Endothelial cell of umbilical vein (primary cell): Measurements from ENCODE around the gene SULF2. TPM values are rescaled to one million over a fixed set of nuclear protein-coding genes. Genes with fewer than 3 reads are reported as not detected.

Source experiments
- BruUV-seq: library from RNA; stranded (reverse); fragments of 400-500 nt; replicated peaks from 2 replicates; lab custom pipeline; 2021; lab: Mats Ljungman, UMichigan
- CTCF ChIA-PET: fragments of 300-600, 350-600 bp; sonication (Branson Sonifier 250); formaldehyde crosslinking; loops from one replicate; lab custom pipeline; 2021; ENCODE audit warnings: antibody characterized with exemption, inconsistent platforms; lab: Charles Lee
- POLR2A ChIA-PET: fragments of 300-600, 350-600 bp; sonication (Branson Sonifier 250); formaldehyde crosslinking; loops from one replicate; lab custom pipeline; 2021; ENCODE audit warnings: antibody characterized with exemption, inconsistent platforms; lab: Charles Lee
- DNase-seq: peaks from one replicate; pipeline ENCODE4 v3.0.0-alpha.2; 2011; ENCODE audit warnings: low read depth, low spot score
- FAIRE-seq: peaks from 2 replicates; lab custom pipeline; 2011; peaks lifted over from hg19 to GRCh38; lab: Jason Lieb, UNC
- H2AFZ ChIP-seq: 2 replicates; pipeline ENCODE4 v1.6.0; 2012; ENCODE audit warnings: low read depth, low read length, control low read depth, inconsistent platforms
- H3K27ac ChIP-seq: 2 replicates; pipeline ENCODE4 v1.5.1; 2011; ENCODE audit warnings: low read depth, mild to moderate bottlenecking, control low read depth, low read length, moderate library complexity; ENCODE audit not compliant: insufficient read depth
- H3K27me3 ChIP-seq, 2 experiments: 2 replicates each; pipeline versions ENCODE4 v1.6.0 to v1.6.1; 2011; ENCODE audit warnings: low read length in 2 of 2, mixed read lengths in 1 of 2; ENCODE audit not compliant: control insufficient read depth in 2 of 2, insufficient read depth in 2 of 2
- H3K36me3 ChIP-seq, 2 experiments: 2 replicates in 1 of 2; 3 replicates in 1 of 2; pipeline ENCODE4 v1.5.1; 2011; ENCODE audit warnings: low read length in 2 of 2, mild to moderate bottlenecking in 1 of 2, moderate library complexity in 1 of 2; ENCODE audit not compliant: control insufficient read depth in 2 of 2, insufficient read depth in 2 of 2; ENCODE audit errors: extremely low read depth in 1 of 2
- H3K4me1 ChIP-seq: 3 replicates; pipeline ENCODE4 v1.5.1; 2011; ENCODE audit warnings: mild to moderate bottlenecking, low read length; ENCODE audit not compliant: control insufficient read depth, insufficient read depth; ENCODE audit errors: extremely low read depth
- H3K4me2 ChIP-seq: 2 replicates; pipeline ENCODE4 v1.6.1; 2011; ENCODE audit warnings: low read length, control low read depth, mixed read lengths; ENCODE audit not compliant: insufficient read depth
- H3K4me3 ChIP-seq, 3 experiments: fragments of 200-600 bp in 1 of 3; sonication (generic), shearing (Covaris generic) in 1 of 3; replicated peaks in 1 of 3; 2 replicates each; pipeline ENCODE4 v1.5.1; 2011 to 2016; ENCODE audit warnings: control low read depth in 3 of 3, low read length in 3 of 3, mild to moderate bottlenecking in 2 of 3, inconsistent platforms in 1 of 3, low read depth in 1 of 3, moderate library complexity in 1 of 3; ENCODE audit not compliant: insufficient read depth in 1 of 3
- H3K79me2 ChIP-seq: 2 replicates; pipeline ENCODE4 v1.6.0; 2012; ENCODE audit warnings: low read length, inconsistent platforms; ENCODE audit not compliant: control insufficient read depth, insufficient read depth
- H3K9ac ChIP-seq: replicated peaks from 2 replicates; pipeline ENCODE3; 2011; ENCODE audit warnings: low read length, control low read depth; ENCODE audit not compliant: insufficient read depth; ENCODE audit errors: extremely low read depth
- H3K9me1 ChIP-seq: replicated peaks from 3 replicates; pipeline ENCODE4 v1.6.0; 2011; ENCODE audit warnings: mild to moderate bottlenecking, low read length; ENCODE audit not compliant: control insufficient read depth, insufficient read depth; ENCODE audit errors: extremely low read depth
- H3K9me3 ChIP-seq: replicated peaks from 2 replicates; pipeline ENCODE4 v1.5.1; 2012; ENCODE audit warnings: low read length, inconsistent platforms; ENCODE audit not compliant: control insufficient read depth, insufficient read depth
- H4K20me1 ChIP-seq: replicated peaks from 2 replicates; pipeline ENCODE3; 2011; ENCODE audit warnings: mild to moderate bottlenecking, low read length; ENCODE audit not compliant: control insufficient read depth, insufficient read depth; ENCODE audit errors: extremely low read depth
- CTCF ChIP-seq, 2 donors: IDR thresholded peaks; 1 replicate in 1 of 2; 2 replicates in 1 of 2; pipeline ENCODE4 v1.5.1; 2011; ENCODE audit warnings: low read length in 2 of 2, mild to moderate bottlenecking in 2 of 2, moderate library complexity in 2 of 2, control low read depth in 1 of 2, inconsistent platforms in 1 of 2, low read depth in 1 of 2; ENCODE audit not compliant: insufficient read depth in 1 of 2; ENCODE audit errors: extremely low read depth in 1 of 2
- EZH2 ChIP-seq: IDR thresholded peaks from 2 replicates; pipeline ENCODE4 v1.6.1; 2012; ENCODE audit warnings: borderline replicate concordance, low read depth, mild to moderate bottlenecking, moderate library complexity, low read length, inconsistent platforms; ENCODE audit not compliant: severe bottlenecking
- GATA2 ChIP-seq: IDR thresholded peaks from 2 replicates; pipeline ENCODE4 v1.7.0; 2011; ENCODE audit warnings: low read depth, mild to moderate bottlenecking, moderate library complexity, mixed read lengths, low read length; ENCODE audit not compliant: insufficient read length, insufficient read depth
- JUN ChIP-seq: IDR thresholded peaks from 2 replicates; pipeline ENCODE4 v1.6.1; 2011; ENCODE audit warnings: borderline replicate concordance, low read depth; ENCODE audit not compliant: insufficient read length, insufficient read depth
- MYC ChIP-seq: IDR thresholded peaks from one replicate; pipeline ENCODE4 v1.6.1; 2011; ENCODE audit warnings: mild to moderate bottlenecking, low read depth, low read length
- POLR2AphosphoS5 ChIP-seq: IDR thresholded peaks from 2 replicates; pipeline ENCODE4 v1.6.1; 2012; ENCODE audit warnings: low read depth, mild to moderate bottlenecking, control low read depth, low read length, moderate library complexity; ENCODE audit not compliant: insufficient read depth
- dilution Hi-C: fragments of 300-500 bp; cut with MboI; formaldehyde crosslinking; loops from one replicate; pipeline ENCODE4 v1.15.0; 2019; ENCODE audit warnings: low sequenced_read_pairs; ENCODE audit not compliant: extremely low pct_ligation_motif_present
- intact Hi-C: fragments of 100-400 bp; cut with micrococcal nuclease; formaldehyde crosslinking; loops from one replicate; pipeline ENCODE4 v1.10.0; 2022
- polyA plus RNA-seq, 4 experiments: library from polyadenylated mRNA; depleted of rRNA in 3 of 4; stranded (reverse) in 3 of 4; unstranded in 1 of 4; fragments of >200 nt; gene quantifications; 2 replicates each; pipeline versions ENCODE4 v1.2.1 to v1.2.3, GENCODE V29; 2011 to 2012; ENCODE audit warnings: missing spikeins in 1 of 4
- total RNA-seq: library from RNA; stranded (reverse); gene quantifications from 2 replicates; pipeline ENCODE4 v1.2.3, GENCODE V29; 2021

The SULF2 gene
- total and polyA plus RNA-seq, 2 donors (not counting 3 experiments of a cell fraction or from before 2014, with no cell fraction given), result 58.5 to 160 TPM

GRCh38 chr20:47765271-47765670 is 20.0 kb downstream of the SULF2 start:
- no TSS peak for BruUV-seq
- Histone ChIP-seq H3K27ac (no peak overlapping the region), H3K27me3 (no peaks in the 10 kb centered on the region), H3K4me1 (peaks cover 13% of the 10 kb centered on the region), H2AFZ (no peak overlapping the region), H3K36me3 (no peaks in the 10 kb centered on the region), H3K4me3 (no peak overlapping the region), H3K79me2 (no peaks in the 10 kb centered on the region), H4K20me1 (no peaks in the 10 kb centered on the region), H3K9me3 (no peaks in the 10 kb centered on the region), H3K9me1 (no peaks in the 10 kb centered on the region), H3K9ac (no peak overlapping the region), H3K4me2 (no peak overlapping the region)
- FAIRE-seq, result no peak
- CTCF ChIA-PET, result no interaction called here
- dilution Hi-C loops (no loop called here), intact Hi-C loops (no loop called here)
- POLR2A ChIA-PET, result no interaction called here
- no peak for DNase-seq
- no peak for TF ChIP-seq CTCF (IDR thresholded peaks at IDR 0.05; ENCODE audit: extremely low read depth in 1 of 2, insufficient read depth in 1 of 2, low read depth in 1 of 2, low read length in 2 of 2)
- no peak for TF ChIP-seq MYC
- TF ChIP-seq JUN, result no peak
- TF ChIP-seq POLR2AphosphoS5, result no peak
- TF ChIP-seq GATA2, result no peak
- no peak for TF ChIP-seq EZH2
